AG04450 (cell line): ENCODE results near the gene KLHL29. TPM values are rescaled to one million over a fixed set of nuclear protein-coding genes. Genes with fewer than 3 reads are reported as not detected.

Source experiments
- CTCF ChIA-PET: fragments of 300-600, 350-600 bp; formaldehyde crosslinking; extraction: SDS; loops from one replicate; lab custom pipeline; 2022; ENCODE audit warnings: antibody characterized with exemption, inconsistent platforms; lab: Charles Lee
- POLR2A ChIA-PET: fragments of 350-600 bp; formaldehyde crosslinking; extraction: SDS; loops from one replicate; lab custom pipeline; 2021; ENCODE audit warnings: antibody characterized with exemption, inconsistent platforms; lab: Yijun Ruan, JAX
- DNase-seq: peaks from one replicate; pipeline ENCODE4 v3.0.0-alpha.2; 2011; ENCODE audit warnings: low read depth, low spot score
- H3K27ac ChIP-seq: one replicate; pipeline ENCODE4 v1.5.1; 2012; ENCODE audit warnings: low read depth, low read length, control low read depth
- H3K27me3 ChIP-seq: one replicate; pipeline ENCODE4 v1.6.0; 2012; ENCODE audit warnings: low read length; ENCODE audit not compliant: control insufficient read depth, insufficient read depth
- H3K4me3 ChIP-seq: 2 replicates; pipeline ENCODE4 v1.5.1; 2011; ENCODE audit warnings: mild to moderate bottlenecking, low read depth, low read length, control low read depth
- H3K9me3 ChIP-seq: 2 replicates; pipeline ENCODE4 v1.5.1; 2012; ENCODE audit warnings: low read length; ENCODE audit not compliant: control insufficient read depth, insufficient read depth
- CTCF ChIP-seq: IDR thresholded peaks from 2 replicates; pipeline ENCODE4 v1.5.1; 2011; ENCODE audit warnings: low read depth, low read length, control low read depth, inconsistent platforms
- polyA plus RNA-seq: library from polyadenylated mRNA; depleted of rRNA; stranded (reverse); fragments of >200 nt; gene quantifications from 2 replicates; pipeline ENCODE4 v1.2.3, GENCODE V29; 2011

The KLHL29 gene
- polyA plus RNA-seq, 1 experiment = 3.6 TPM

GRCh38 chr2:23689131-23689700, 304.2 kb downstream of the KLHL29 start:
- no peak for TF ChIP-seq CTCF
- CTCF ChIA-PET = no interaction called here
- DNase-seq = no peak

GRCh38 chr2:23689891-23690290, 304.9 kb downstream of the KLHL29 start:
- ChIA-PET POLR2A (no interaction called here), CTCF (no interaction called here)
- Histone ChIP-seq H3K9me3 (no peaks in the 10 kb centered on the region; the same call in 1 of the 2 replicates), H3K4me3 (no peak overlapping the region), H3K27me3 (no peaks in the 10 kb centered on the region), H3K27ac (no peak overlapping the region)
- no peak for DNase-seq
- TF ChIP-seq CTCF = no peak

More at GRCh38 chr2:23689131-23689700, 304.2 kb downstream of the KLHL29 start:
- Histone ChIP-seq H3K4me3 (no peak overlapping the region), H3K27ac (no peak overlapping the region), H3K9me3 (no peaks in the 10 kb centered on the region; the same call in 1 of the 2 replicates), H3K27me3 (no peaks in the 10 kb centered on the region)
- POLR2A ChIA-PET = no interaction called here

GRCh38 chr2:23690421-23691105, 305.6 kb downstream of the KLHL29 start:
- POLR2A ChIA-PET = no interaction called here
- no peak for TF ChIP-seq CTCF
- no peaks in the 10 kb centered on the region for H3K27me3 ChIP-seq
- H3K27ac ChIP-seq = no peak overlapping the region
- no peak overlapping the region for H3K4me3 ChIP-seq
- no peaks in the 10 kb centered on the region; the same call in 1 of the 2 replicates for H3K9me3 ChIP-seq
- no peak for DNase-seq
- CTCF ChIA-PET = no interaction called here

GRCh38 chr2:23691106-23691470, 306.1 kb downstream of the KLHL29 start:
- no peak for DNase-seq
- no peaks in the 10 kb centered on the region; the same call in 1 of the 2 replicates for H3K9me3 ChIP-seq
- POLR2A ChIA-PET = no interaction called here

More at GRCh38 chr2:23691106-23691470, 306.1 kb downstream of the KLHL29 start:
- Histone ChIP-seq H3K4me3 (no peak overlapping the region), H3K27me3 (no peaks in the 10 kb centered on the region), H3K27ac (no peak overlapping the region)
- CTCF ChIA-PET = no interaction called here
- no peak for TF ChIP-seq CTCF
